Breast epithelium (tissue), 4 donors: ENCODE results near the gene PLCH2. TPM values are rescaled to one million over a fixed set of nuclear protein-coding genes. Genes with fewer than 3 reads are reported as not detected.

Experiments used
- DNase-seq, 2 donors: peaks; one replicate each; pipeline ENCODE4 v3.0.0-alpha.2; 2019; ENCODE audit warnings: low spot score in 2 of 2
- H3K27ac ChIP-seq, 2 donors: fragments of 200-600 bp; sonication (generic) in 1 of 2; one replicate each; pipeline ENCODE4 v1.5.1; 2016 to 2019; ENCODE audit warnings: mild to moderate bottlenecking in 1 of 2
- H3K27me3 ChIP-seq, 2 donors: fragments of 200-600 bp; sonication (generic) in 1 of 2; one replicate each; pipeline versions ENCODE4 v1.5.1 to v1.6.0; 2017 to 2019; ENCODE audit warnings: control low read depth in 1 of 2, mild to moderate bottlenecking in 1 of 2
- H3K36me3 ChIP-seq: fragments of 200-600 bp; one replicate; pipeline ENCODE4 v1.5.1; 2019
- H3K4me1 ChIP-seq, 2 donors: fragments of 200-600 bp; sonication (generic); one replicate each; pipeline ENCODE4 v1.5.1; 2016 to 2019; ENCODE audit warnings: control low read depth in 1 of 2
- H3K4me3 ChIP-seq, 3 donors: fragments of 200-600 bp; sonication (generic); 1 replicate in 2 of 3; 2 replicates in 1 of 3; pipeline ENCODE4 v1.5.1; 2016 to 2019; ENCODE audit warnings: mild to moderate bottlenecking in 3 of 3, moderate library complexity in 2 of 3
- H3K9me3 ChIP-seq, 2 donors: fragments of 200-600 bp; sonication (generic) in 1 of 2; one replicate each; pipeline ENCODE4 v1.5.1; 2016 to 2019; ENCODE audit warnings: control low read depth in 1 of 2
- CTCF ChIP-seq, 3 donors: fragments of 450-650 bp; IDR thresholded peaks; one replicate each; pipeline ENCODE4 v1.5.1; 2016 to 2017; ENCODE audit warnings: antibody characterized with exemption in 3 of 3, mild to moderate bottlenecking in 3 of 3, moderate library complexity in 3 of 3
- POLR2A ChIP-seq: fragments of 450-650 bp; IDR thresholded peaks from one replicate; pipeline ENCODE4 v1.6.1; 2016; ENCODE audit warnings: antibody characterized with exemption, mild to moderate bottlenecking, moderate library complexity
- POLR2AphosphoS5 ChIP-seq, 3 donors: sonication (generic); formaldehyde crosslinking; IDR thresholded peaks; one replicate each; pipeline ENCODE4 v1.6.1; 2017; ENCODE audit warnings: antibody characterized with exemption in 3 of 3
- intact Hi-C: fragments of 100-400 bp; cut with DNase I; formaldehyde crosslinking; loops from one replicate; pipeline ENCODE4 v1.15.1; 2023; ENCODE audit warnings: low total_unique reads
- total RNA-seq, 3 donors: library from RNA; depleted of rRNA; stranded (reverse); fragments of >200 nt; gene quantifications; one replicate each; pipeline ENCODE4 v1.1.0, GENCODE V29; 2016

The PLCH2 gene
- total RNA-seq, 3 donors from 2014 or later: 0.16 to 12.0 (median 10.2) TPM

GRCh38 chr1:2486558-2486957, 10.5 kb downstream of the PLCH2 start:
- TF ChIP-seq POLR2AphosphoS5 (IDR thresholded peaks at IDR 0.05) (no peak), POLR2A (no peak), CTCF (IDR thresholded peaks at IDR 0.05) (no peak)
- intact Hi-C loops: no loop called here
- Histone ChIP-seq H3K27ac (no peak overlapping the region), H3K4me1 (peaks cover 0 to 3% of the 10 kb centered on the region in 2 donors), H3K36me3 (no peaks in the 10 kb centered on the region), H3K4me3 (no peak overlapping the region), H3K27me3 (no peaks in the 10 kb centered on the region), H3K9me3 (no peaks in the 10 kb centered on the region)
- no peak for DNase-seq

GRCh38 chr1:2488688-2489087, 12.6 kb downstream of the PLCH2 start:
- H3K27ac ChIP-seq: no peak overlapping the region
- DNase-seq: no peak
- no peaks in the 10 kb centered on the region for H3K36me3 ChIP-seq
- no peaks in the 10 kb centered on the region for H3K27me3 ChIP-seq
- no peaks in the 10 kb centered on the region for H3K9me3 ChIP-seq
- TF ChIP-seq CTCF (IDR thresholded peaks at IDR 0.05): no peak
- no peak for TF ChIP-seq POLR2A
- no peak for TF ChIP-seq POLR2AphosphoS5 (IDR thresholded peaks at IDR 0.05)
- intact Hi-C loops: no loop called here
- no peaks in the 10 kb centered on the region for H3K4me1 ChIP-seq
- H3K4me3 ChIP-seq: no peak overlapping the region

- Histone ChIP-seq H3K4me3 (no peak overlapping the region), H3K27me3 (no peaks in the 10 kb centered on the region), H3K9me3 (no peaks in the 10 kb centered on the region), H3K36me3 (no peaks in the 10 kb centered on the region), H3K4me1 (no peaks in the 10 kb centered on the region), H3K27ac (no peak overlapping the region)
- no peak for DNase-seq
- TF ChIP-seq POLR2AphosphoS5 (IDR thresholded peaks at IDR 0.05): no peak
- no peak for TF ChIP-seq POLR2A
- TF ChIP-seq CTCF (IDR thresholded peaks at IDR 0.05): no peak
- intact Hi-C loops: loop anchor here (10.0 kb wide), 1 partner anchor 515 kb away; no protein-coding TSS in a partner anchor
These were observed 13.5 kb downstream of the PLCH2 start for GRCh38 chr1:2489615-2490014.

- Histone ChIP-seq H3K27me3 (no peaks in the 10 kb centered on the region), H3K4me1 (no peaks in the 10 kb centered on the region), H3K4me3 (no peak overlapping the region), H3K27ac (no peak overlapping the region), H3K9me3 (no peaks in the 10 kb centered on the region), H3K36me3 (no peaks in the 10 kb centered on the region)
- no peak for DNase-seq
- no peak for TF ChIP-seq POLR2AphosphoS5 (IDR thresholded peaks at IDR 0.05)
- no peak for TF ChIP-seq POLR2A
- no peak for TF ChIP-seq CTCF (IDR thresholded peaks at IDR 0.05)
- intact Hi-C loops: loop anchor here (10.0 kb wide), 1 partner anchor 513 kb away; no protein-coding TSS in a partner anchor
These were observed 16.0 kb downstream of the PLCH2 start for GRCh38 chr1:2492091-2492490.

- Histone ChIP-seq H3K27ac (no peak overlapping the region), H3K4me3 (no peak overlapping the region), H3K27me3 (no peaks in the 10 kb centered on the region), H3K36me3 (no peaks in the 10 kb centered on the region), H3K9me3 (no peaks in the 10 kb centered on the region), H3K4me1 (no peaks in the 10 kb centered on the region)
- intact Hi-C loops: loop anchor here (10.0 kb wide), 1 partner anchor 512 kb away; no protein-coding TSS in a partner anchor
- TF ChIP-seq POLR2AphosphoS5 (IDR thresholded peaks at IDR 0.05) (no peak), CTCF (IDR thresholded peaks at IDR 0.05) (no peak), POLR2A (no peak)
- no peak for DNase-seq
These were observed 17.1 kb downstream of the PLCH2 start for GRCh38 chr1:2493218-2493617.
